Kidney glomerular epithelial cell (primary cell): Measurements from ENCODE around the gene ACADM.
"Not testable (repeated sequence)": the region's sequence is repeated elsewhere in the genome, so short reads cannot be mapped to it uniquely, and the experiment has no call there.

Experiments
- DNase-seq: peaks from one replicate; lab custom pipeline; 2025; lab: John Stamatoyannopoulos, UW

Gene ACADM

DNA sequence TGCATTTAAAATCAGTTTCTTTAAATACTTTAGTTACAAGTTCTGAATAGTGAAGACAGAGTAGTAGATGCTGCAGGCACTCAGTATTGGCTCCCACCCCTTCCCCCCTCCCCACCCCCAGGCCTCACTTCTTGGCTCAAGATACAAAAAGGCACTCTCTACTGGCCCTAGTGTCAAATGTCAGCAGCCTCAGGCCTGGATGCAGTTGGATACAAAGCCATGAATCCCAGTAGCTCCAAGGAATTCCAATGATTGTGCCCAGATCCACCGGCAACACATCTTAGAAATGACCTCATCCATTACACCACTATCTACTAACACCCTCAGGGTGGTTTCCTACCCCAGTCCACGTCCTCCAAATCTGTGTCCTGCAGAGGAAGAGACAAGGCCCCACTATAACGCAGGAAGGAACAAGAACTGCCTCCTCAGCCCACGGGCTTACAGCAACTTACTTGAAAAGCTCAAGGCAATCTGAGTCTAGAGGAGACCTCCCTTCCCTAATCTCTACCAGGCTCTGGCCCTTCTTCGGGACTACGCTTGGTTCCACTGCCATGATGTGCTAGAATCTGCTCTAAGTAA, 17.6 kb downstream of the ACADM start:
- no peak for DNase-seq

DNA sequence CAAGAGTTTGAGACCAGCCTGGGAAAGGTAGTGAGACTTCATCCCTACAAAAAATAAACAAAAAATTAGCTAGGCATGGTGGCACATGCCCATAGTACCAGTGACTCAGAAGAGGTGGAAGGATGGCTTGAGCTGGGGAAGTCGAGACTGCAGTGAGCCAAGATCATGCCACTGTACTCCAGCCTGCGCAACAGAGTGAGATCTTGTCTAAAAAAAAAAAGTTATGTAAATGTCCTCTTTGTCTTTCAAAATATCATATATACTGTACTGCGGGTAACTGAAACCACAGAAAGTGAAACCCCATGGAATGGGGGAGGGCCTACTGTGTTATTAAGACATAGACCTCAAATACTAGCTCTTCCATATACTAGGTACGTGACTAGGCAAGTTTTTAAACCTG, 20.8 kb downstream of the ACADM start:
- no peak for DNase-seq

DNA sequence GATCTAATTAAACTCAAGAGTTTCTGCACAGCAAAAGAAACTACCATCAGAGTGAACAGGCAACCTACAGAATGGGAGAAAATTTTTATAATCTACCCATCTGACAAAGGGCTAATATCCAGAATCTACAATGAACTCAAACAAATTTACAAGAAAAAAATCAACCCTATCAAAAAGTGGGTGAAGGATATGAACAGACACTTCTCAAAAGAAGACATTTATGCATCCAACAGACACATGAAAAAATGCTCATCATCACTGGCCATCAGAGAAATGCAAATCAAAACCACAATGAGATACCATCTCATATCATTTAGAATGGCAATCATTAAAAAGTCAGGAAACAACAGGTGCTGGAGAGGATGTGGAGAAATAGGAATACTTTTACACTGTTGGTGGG, 32.7 kb downstream of the ACADM start:
- not testable (repeated sequence) for DNase-seq

DNA sequence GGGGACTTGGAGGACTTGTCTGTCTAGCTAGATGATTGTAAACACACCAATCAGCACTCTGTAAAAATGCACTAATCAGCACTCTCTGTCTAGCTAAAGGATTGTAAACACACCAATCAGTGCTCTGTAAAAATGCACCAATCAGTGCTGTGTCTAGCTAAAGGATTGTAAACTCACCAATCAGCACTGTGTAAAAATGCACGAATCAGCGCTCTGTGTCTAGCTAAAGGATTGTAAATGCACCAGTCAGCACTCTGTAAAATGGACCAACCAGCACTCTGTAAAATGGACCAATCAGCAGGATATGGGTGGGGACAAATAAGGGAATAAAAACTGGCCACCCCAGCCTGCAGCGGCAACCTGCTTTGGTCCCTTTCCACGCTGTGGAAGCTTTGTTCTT, 34.0 kb downstream of the ACADM start:
- not testable (repeated sequence) for DNase-seq

DNA sequence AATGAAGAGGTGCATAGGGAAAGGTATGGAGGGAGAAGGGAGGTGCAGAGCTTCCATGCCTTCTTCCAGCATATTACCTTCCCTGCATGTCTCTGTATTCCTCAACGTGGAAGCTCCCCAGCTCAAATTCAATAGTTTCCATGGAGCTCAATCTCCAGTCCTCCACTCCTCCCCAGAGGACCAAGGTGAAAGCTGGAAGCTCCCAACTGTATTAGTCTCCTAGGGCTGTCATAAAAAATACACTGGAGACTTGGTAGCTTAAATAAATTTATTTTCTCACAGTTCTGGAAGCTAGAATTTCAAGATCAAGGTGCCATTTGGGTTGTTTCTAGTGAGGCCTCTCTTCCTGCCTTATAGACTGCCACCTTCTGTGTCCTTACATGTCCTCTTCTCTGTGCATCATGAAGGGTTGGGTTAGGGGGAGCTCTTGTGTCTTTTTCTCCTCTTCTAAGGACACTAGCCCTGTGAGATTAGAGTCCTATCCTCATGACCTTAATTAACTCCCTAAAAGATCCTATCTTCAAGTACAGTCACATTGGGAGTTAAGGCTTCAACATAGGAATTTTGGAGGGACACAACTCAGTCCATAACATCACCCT, 39.6 kb downstream of the ACADM start:
- DNase-seq: no peak

DNA sequence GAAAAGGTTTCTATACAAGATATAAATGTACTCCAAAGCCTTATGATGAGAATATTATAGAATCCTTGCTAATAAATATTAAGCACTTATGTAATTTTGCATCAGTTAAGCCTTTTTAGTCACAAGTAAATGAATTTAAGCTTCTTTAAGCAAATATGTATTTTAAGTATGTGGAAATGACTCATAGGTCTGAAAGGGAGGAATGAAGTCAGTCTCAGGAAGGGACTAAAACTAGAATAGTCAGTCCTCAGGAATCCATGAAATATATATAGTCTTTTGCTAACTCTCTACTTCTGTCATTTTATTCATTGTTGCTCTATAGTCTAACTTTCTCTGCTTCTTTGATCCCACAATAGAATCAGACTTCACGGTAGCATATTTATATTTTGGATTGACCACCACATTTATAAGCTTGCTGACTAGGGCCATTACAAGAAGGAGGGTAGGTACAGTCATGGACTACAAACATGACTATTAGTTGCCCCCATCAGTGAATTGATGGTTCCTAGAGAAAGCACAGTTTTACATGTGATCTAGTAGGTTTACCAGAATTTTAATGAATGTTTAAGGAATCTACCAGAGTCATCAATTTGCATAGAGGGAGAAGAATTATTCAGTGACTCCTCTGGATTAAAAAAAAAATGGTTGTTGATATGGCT, 41.3 kb downstream of the ACADM start:
- peak; percentile 51 for DNase-seq

DNA sequence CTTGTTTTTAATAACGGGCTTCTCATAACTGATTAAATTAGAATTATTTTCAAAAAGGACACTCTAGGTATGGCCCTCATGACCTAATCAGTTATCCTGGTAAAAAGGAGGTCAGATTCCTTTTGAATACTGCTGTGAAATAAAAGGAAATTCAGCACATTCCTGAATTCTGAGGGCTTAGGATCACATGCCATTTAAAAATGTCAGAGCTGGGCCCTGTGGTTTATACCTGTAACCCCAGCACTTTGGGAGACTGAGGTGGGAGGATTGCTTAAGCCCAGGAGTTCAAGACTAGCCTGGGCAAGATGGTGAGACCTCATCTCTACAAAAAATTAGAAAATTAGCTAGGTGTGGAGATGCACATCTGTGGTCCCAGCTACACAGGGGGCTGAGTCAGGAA, 43.5 kb downstream of the ACADM start:
- DNase-seq: peak; percentile 10

DNA sequence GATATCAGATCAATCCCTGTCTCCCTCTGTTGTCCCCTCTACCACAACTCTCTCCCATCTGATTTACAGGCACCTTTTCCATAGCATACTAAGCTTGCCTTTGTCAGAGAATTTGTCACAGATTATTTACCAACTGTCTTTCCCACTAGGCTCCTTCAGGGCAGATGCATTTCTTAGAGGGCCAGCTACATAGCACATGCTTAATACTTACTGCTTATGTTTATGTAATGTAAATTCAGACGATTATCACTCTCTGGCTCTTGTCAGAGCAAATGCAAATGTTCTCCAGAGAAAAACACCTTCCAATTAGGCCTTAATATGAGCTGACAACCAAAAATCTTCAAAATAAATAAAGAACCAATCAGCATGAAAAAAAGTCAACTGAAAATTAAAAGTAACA, 46.3 kb downstream of the ACADM start:
- DNase-seq: no peak

DNA sequence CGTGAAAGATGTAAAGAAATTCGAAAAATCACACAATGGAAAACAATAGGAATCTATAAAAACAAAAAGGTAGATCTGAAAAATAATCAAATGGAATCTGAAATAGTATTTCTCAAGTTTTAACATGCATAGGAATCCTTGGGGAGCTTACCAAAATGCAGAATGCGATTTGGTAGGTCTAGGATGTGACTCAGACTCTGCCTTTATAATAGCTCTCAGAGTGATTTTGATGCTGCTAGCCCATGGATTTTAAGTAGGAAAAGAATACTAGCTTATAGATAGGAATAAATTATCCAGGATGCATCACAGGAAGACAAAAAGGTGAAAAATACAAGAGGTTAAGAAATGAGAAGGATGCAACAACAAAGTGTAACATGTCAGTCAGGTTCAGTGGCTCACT, 47.5 kb downstream of the ACADM start:
- no peak for DNase-seq

DNA sequence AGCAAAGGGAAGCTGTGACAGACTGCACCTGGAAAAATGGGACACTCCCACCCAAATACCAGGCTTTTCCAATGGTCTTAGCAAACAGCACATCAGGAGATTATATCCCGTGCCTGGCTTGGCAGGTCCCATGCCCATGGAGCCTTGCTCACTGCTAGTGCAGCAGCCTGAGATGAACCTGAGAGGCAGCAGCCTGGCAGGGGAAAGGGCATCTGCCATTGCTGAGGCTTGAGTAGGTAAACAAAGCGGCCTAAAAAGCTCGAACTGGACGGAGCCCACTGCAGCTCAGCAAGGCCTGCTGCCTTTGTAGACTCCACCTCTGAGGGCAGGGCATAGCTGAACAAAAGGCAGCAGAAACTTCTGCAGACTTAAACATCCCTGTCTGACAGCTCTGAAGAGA, 53.3 kb downstream of the ACADM start:
- not testable (repeated sequence) for DNase-seq

DNA sequence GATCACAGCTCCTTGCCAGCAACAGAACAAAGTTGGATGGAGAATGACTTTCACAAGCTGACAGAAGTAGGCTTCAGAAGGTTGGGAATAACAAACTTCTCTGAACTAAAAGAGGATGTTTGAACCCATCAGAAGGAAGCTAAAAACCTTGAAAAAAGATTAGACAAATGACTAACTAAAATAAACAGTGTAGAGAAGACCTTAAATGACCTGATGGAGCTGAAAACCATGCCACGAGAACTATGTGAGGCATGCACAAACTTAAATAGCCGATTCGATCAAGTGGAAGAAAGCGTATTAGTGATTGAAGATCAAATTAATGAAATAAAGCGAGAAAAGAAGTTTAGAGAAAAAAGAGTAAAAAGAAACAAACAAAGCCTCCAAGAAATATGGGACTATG, 54.2 kb downstream of the ACADM start:
- not testable (repeated sequence) for DNase-seq

DNA sequence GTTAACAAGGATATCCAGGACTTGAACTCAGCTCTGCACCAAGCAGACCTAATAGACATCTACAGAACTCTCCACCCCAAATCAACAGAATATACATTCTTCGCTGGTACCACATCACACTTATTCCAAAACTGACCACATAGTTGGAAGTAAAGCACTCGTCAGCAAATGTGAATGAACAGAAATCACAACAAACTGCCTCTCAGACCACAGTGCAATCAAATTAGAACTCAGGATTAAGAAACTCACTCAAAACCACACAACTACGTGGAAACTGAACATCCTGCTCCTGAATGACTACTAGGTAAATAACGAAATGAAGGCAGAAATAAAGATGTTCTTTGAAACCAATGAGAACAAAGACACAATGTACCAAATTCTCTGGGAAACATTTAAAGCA, 55.7 kb downstream of the ACADM start:
- DNase-seq: not testable (repeated sequence)

DNA sequence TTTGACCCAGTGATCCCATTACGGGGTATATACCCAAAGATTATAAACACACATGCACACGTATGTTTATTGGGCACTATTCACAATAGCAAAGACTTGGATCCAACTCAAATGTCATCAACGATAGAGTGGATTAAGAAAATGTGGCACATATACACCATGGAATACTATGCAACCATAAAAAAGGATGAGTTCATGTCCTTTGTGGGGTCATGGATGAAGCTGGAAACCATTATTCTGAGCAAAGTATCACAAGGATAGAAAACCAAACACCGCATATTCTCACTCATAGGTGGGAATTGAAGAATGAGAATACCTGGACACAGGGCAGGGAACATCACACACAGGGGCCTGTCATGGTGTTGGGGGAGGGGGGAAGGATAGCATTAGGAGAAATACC, 59.4 kb downstream of the ACADM start:
- not testable (repeated sequence) for DNase-seq

DNA sequence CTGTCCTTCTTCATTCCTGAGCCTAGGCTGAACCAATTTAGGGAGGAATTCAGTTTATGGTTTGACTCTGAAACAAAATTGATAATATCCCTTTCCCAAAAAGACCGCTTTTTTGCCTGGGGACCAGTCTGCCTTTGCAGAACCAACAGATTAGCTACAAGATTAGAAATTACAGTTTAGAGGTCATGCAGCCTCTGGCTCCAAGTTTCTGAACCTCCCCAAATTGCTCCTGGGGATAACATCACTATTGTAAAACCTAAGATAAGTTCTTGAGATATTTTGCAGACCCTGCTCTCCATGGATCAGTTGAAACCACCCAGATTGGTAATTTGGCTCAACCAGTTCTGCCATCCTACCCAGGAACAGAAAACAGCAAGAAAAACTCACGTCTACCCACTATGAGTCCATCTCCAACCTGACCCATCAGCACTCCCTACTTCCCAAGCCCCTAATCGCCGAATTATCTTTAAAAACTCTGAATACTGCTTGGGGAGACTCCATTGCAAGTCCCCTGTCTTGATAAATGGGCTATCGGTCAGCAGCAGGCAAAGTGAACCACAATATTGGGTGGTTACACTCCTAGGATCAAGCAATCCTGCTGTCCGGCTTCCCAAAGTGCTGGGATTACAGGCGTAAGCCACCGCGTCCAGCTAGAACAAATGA, 60.9 kb downstream of the ACADM start:
- DNase-seq: no peak

DNA sequence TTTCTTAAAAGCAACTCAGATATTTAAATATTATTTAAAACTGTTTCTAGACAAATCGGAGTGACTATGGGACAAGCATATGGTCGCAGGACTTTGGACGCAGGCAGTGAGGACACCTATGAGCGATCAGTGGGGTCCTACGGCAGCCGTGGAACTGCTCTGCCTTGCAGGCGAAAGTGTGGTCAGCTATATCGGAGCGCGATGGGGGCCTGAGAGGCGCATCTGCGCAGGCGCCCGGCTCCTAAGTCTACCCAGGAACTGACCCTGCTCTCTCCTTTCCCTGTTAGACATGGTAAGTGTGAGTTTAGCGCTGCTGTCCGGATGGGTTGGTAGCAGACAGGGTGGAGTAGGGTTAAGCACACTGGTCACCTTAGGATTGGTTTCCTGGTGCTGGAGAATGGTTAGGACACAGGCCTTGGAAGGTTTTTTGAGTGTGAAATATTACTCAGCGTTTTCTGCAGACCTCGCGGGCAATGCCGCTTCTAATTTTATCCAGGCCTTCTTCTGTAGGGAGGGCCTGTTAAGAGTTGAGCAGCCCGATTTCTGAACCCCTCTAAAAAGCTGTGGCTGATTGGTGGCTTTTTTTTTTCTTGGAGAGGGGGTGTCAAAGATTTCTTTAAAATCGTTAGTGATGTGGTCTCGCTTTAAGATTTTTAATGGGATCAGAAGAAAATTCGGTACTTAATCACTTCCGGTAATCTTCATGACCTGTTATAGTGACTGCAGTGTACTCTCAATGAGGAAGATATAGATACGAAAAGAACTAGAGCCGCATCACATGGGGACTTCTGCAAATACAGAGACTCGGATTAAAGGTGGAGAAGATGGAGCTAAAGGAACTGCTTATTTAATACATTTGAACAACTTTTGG, 61.7 kb downstream of the ACADM start, which contains the start of gene RABGGTB:
Gene RABGGTB, plus strand, starts transcription at position 274 of the 871 bp plus-strand sequence. Its CDS starts 16 bp downstream, at position 290.
- DNase-seq: peak; percentile 94

DNA sequence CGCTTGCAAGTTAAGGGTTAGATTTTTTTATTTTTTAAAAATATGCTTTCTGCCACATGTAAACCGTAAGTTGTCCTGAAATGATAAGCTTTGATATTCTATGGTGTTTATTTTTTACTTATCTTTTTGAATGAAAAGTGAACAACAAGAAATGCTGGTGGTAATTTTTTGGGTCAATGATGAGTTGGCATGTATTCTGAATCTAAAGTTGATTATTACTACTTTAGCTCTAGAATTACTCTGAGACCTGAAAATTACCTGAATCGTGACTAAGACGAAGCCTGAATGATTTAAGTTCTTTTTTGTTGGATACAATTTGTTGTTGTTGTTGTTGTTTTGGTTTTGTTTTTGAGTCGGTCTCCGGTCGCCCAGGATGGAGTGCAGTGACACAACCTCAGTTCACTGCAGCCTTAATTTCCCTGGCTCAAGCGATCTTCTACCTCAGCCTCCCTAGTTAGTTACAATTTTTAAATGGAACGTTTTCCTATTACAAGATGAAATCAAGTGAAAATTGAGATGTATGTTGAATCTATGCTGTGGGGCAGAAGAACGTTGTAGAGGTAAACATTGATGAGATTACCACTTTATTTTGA, 62.5 kb downstream of the ACADM start:
- DNase-seq: no peak

DNA sequence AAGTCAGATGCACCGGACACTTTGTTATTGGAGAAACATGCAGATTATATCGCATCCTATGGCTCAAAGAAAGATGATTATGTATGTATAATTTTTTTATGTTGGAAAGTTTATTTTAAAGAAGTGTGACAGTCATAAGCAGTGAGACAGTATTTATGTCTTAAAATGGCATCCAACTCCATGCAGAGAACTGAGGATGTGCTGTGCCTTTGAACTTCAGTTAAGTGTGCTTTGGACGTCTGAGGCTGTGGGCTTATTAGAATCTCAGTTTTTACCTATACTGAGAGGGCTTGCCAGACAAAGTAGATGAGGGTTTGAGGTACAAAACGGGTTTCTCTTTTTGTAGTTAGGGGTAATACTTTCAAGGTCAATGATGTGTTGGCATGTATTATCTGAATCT, 63.0 kb downstream of the ACADM start:
- no peak for DNase-seq

DNA sequence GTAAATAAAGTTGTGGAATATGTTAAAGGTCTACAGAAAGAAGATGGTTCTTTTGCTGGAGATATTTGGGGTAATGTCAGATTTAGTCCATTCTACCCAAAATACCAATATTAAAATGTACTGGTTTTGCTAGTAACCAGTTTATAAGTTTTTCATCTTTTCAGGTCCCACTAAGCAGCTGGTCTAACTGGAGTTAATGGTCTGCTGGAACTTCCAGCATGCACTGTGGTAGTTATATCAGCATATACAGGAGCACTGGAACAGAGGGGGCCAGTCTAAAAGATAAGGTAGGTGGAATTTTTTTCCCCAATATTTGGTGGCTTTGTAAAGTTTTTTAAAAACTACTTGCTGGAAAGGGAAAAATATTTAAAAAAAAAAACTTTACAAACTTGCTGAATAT, 65.5 kb downstream of the ACADM start:
- no peak for DNase-seq

DNA sequence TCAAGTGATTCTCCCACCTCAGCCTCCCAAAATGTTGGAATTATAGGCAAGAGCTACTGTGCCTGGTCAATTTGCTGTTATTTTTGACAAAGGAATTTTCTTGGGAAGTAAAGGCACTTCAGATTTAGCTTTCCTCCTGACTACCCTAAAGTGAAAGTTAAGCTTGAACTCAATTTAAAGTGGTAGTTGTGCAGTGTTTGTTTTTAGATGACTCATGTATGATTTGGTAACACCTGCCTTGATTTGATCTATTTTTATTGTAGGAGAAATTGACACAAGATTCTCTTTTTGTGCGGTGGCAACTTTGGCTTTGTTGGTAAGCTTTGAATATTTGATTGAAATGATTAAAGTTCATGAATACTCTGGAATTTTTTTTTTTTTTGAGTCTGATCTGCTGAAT, 66.5 kb downstream of the ACADM start:
- no peak for DNase-seq

DNA sequence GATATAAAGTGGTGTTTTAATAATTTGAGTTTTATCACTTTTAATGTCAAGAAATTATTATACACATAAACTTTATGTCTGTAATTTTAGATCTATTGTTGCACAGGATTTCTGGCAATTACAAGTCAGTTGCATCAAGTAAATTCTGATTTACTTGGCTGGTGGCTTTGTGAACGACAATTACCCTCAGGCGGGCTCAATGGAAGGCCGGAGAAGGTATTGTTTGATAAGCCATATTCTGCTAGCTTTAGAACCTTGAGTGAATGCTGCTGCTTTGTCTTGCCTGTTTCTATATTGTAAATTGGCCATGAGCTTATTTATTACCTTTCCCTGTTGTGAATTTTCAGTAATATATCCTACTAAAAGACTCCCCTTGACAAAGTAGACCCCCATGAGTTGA, 67.6 kb downstream of the ACADM start:
- no peak for DNase-seq

DNA sequence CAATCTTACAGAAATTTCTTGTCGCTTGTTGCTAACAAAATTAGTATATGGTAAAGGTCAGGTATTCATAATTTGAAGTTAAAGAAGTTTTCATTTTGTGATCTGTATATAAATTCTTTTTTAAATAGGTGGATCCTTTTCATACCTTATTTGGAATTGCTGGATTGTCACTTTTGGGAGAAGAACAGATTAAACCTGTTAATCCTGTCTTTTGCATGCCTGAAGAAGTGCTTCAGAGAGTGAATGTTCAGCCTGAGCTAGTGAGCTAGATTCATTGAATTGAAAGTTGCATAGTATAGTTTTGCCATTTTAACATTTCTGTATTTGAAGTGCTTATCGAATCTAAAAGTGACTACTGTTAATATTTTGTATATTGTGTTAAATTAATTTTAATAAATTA, 69.9 kb downstream of the ACADM start:
- DNase-seq: no peak

DNA sequence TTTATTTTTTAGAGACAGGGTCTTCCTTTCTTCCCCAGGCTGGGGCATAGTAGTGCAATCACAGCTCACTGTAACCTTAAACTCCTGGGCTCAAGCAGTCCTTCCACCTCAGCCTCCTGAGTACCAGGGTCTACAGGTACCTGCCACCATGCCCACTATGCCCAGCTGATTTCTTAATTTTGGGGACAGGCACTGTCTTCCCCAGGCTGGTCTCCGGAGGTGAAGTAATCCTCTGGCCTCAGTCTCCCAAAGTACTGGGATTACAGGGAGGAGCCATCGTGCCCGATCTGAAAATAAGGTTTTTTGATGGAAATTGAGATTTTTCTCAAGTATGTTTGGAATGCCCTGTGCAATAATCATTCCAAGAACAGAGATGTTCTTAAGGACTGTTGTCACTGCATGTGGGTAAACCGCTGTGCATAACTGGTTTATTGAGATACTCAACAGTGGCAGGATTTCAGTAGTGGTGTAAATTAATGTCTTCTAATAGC, 71.2 kb downstream of the ACADM start:
- no peak for DNase-seq
